Liver (tissue), 9 donors: ENCODE data around the gene DRAM2. TPM values are rescaled to one million over a fixed set of nuclear protein-coding genes. Genes with fewer than 3 reads are reported as not detected.

Experiments
- DNase-seq: peaks from one replicate; pipeline ENCODE4 v3.0.0-alpha.2; 2017; ENCODE audit warnings: low spot score
- H3K27ac ChIP-seq, 2 donors: one replicate each; pipeline ENCODE4 v1.7.0; 2013; ENCODE audit warnings: inconsistent platforms in 2 of 2, low read length in 2 of 2, control low read depth in 1 of 2, low read depth in 1 of 2, mild to moderate bottlenecking in 1 of 2
- H3K27me3 ChIP-seq, 4 donors: one replicate each; pipeline versions ENCODE4 v1.6.1 to v1.7.0; 2013; ENCODE audit warnings: low read length in 3 of 4, inconsistent platforms in 1 of 4, mild to moderate bottlenecking in 1 of 4, moderate library complexity in 1 of 4; ENCODE audit not compliant: control insufficient read depth in 4 of 4, insufficient read depth in 4 of 4
- H3K36me3 ChIP-seq, 4 donors: one replicate each; pipeline versions ENCODE4 v1.6.1 to v1.7.0; 2013; ENCODE audit warnings: low read length in 3 of 4, mild to moderate bottlenecking in 3 of 4, low read depth in 1 of 4, moderate library complexity in 1 of 4; ENCODE audit not compliant: control insufficient read depth in 4 of 4, insufficient read depth in 3 of 4
- H3K4me1 ChIP-seq, 4 donors: one replicate each; pipeline versions ENCODE4 v1.6.1 to v1.7.0; 2013; ENCODE audit warnings: low read length in 3 of 4, mild to moderate bottlenecking in 3 of 4, moderate library complexity in 1 of 4; ENCODE audit not compliant: control insufficient read depth in 4 of 4, insufficient read depth in 4 of 4
- H3K4me3 ChIP-seq, 3 donors: one replicate each; pipeline versions ENCODE4 v1.6.1 to v1.7.0; 2013; ENCODE audit warnings: low read length in 3 of 3, control low read depth in 1 of 3, low read depth in 1 of 3, mild to moderate bottlenecking in 1 of 3
- H3K9ac ChIP-seq, 2 donors: one replicate each; pipeline ENCODE4 v1.7.0; 2013; ENCODE audit warnings: low read length in 2 of 2, mild to moderate bottlenecking in 2 of 2, moderate library complexity in 2 of 2, control low read depth in 1 of 2, low read depth in 1 of 2
- H3K9me3 ChIP-seq, 4 donors: one replicate each; pipeline versions ENCODE4 v1.6.1 to v1.7.0; 2013; ENCODE audit warnings: low read length in 3 of 4; ENCODE audit not compliant: control insufficient read depth in 4 of 4
- ATF3 ChIP-seq: IDR thresholded peaks from 2 replicates; pipeline ENCODE4 v1.6.1; 2016; ENCODE audit warnings: antibody characterized with exemption
- CTCF ChIP-seq: fragments of 150-350 bp; IDR thresholded peaks from 2 replicates; pipeline ENCODE4 v1.5.1; 2017; ENCODE audit warnings: improper control_type of control experiment, low read depth, low read length; ENCODE audit not compliant: missing input control
- EGR1 ChIP-seq, 2 donors: IDR thresholded peaks; 2 replicates each; pipeline ENCODE4 v1.6.1; 2016 to 2018; ENCODE audit warnings: antibody characterized with exemption in 2 of 2, low read depth in 2 of 2
- FOXA1 ChIP-seq: IDR thresholded peaks from 2 replicates; pipeline ENCODE4 v1.6.1; 2016; ENCODE audit warnings: antibody characterized with exemption
- FOXA2 ChIP-seq: IDR thresholded peaks from 2 replicates; pipeline ENCODE4 v1.6.1; 2016; ENCODE audit warnings: antibody characterized with exemption
- GABPA ChIP-seq, 2 donors: IDR thresholded peaks in 1 of 2; conservative IDR thresholded peaks in 1 of 2; 2 replicates each; pipeline ENCODE4 v1.6.1; 2016; ENCODE audit warnings: antibody characterized with exemption in 2 of 2, mild to moderate bottlenecking in 1 of 2, moderate library complexity in 1 of 2
- HNF4A ChIP-seq, 2 donors: conservative IDR thresholded peaks; 2 replicates each; pipeline ENCODE4 v1.6.1; 2016; ENCODE audit warnings: antibody characterized with exemption in 2 of 2, mild to moderate bottlenecking in 2 of 2
- HNF4G ChIP-seq: IDR thresholded peaks from 2 replicates; pipeline ENCODE4 v1.6.1; 2016; ENCODE audit warnings: antibody characterized with exemption
- JUND ChIP-seq, 2 donors: IDR thresholded peaks; 2 replicates each; pipeline ENCODE4 v1.6.1; 2016; ENCODE audit warnings: antibody characterized with exemption in 2 of 2
- MAX ChIP-seq: IDR thresholded peaks from 2 replicates; pipeline ENCODE4 v1.6.1; 2016; ENCODE audit warnings: antibody characterized with exemption
- NR2F2 ChIP-seq: IDR thresholded peaks from 2 replicates; pipeline ENCODE4 v1.6.1; 2016; ENCODE audit warnings: antibody characterized with exemption
- RAD21 ChIP-seq, 2 donors: IDR thresholded peaks; 2 replicates each; pipeline ENCODE4 v1.6.1; 2016; ENCODE audit warnings: antibody characterized with exemption in 2 of 2, mild to moderate bottlenecking in 2 of 2
- REST ChIP-seq: IDR thresholded peaks from 2 replicates; pipeline ENCODE4 v1.6.1; 2016; ENCODE audit warnings: antibody characterized with exemption, mild to moderate bottlenecking
- RXRA ChIP-seq, 2 donors: IDR thresholded peaks; 2 replicates each; pipeline ENCODE4 v1.6.1; 2017 to 2018; ENCODE audit warnings: antibody characterized with exemption in 2 of 2, mild to moderate bottlenecking in 1 of 2
- SP1 ChIP-seq: IDR thresholded peaks from 2 replicates; pipeline ENCODE4 v1.6.1; 2018; ENCODE audit warnings: antibody characterized with exemption, mild to moderate bottlenecking
- TAF1 ChIP-seq: conservative IDR thresholded peaks from 2 replicates; pipeline ENCODE4 v1.6.1; 2016; ENCODE audit warnings: antibody characterized with exemption, mild to moderate bottlenecking
- YY1 ChIP-seq: IDR thresholded peaks from 2 replicates; pipeline ENCODE4 v1.6.1; 2016; ENCODE audit warnings: antibody characterized with exemption, mild to moderate bottlenecking
- ZBTB33 ChIP-seq: IDR thresholded peaks from 2 replicates; pipeline ENCODE4 v1.6.1; 2016; ENCODE audit warnings: antibody characterized with exemption
- whole genome bisulfite sequencing: extraction: QIAGEN DNeasy Blood & Tissue Kit; methylation state at CpG from one replicate; pipeline ENCODE4 v1.1.7; 2013; 5-methylcytosine and 5-hydroxymethylcytosine counted together
- polyA plus RNA-seq, 2 donors: library from polyadenylated mRNA; stranded (reverse) in 1 of 2; unstranded in 1 of 2; fragments of 200-250 nt in 1 of 2; fragments of >200 nt in 1 of 2; fragmentation: Nextera tagmentation in 1 of 2; extraction: Ambion mirVana in 1 of 2; gene quantifications; one replicate each; pipeline versions ENCODE4 v1.2.1 to v1.2.3, GENCODE V29; 2013 to 2015
- total RNA-seq, 2 donors: library from RNA; depleted of rRNA; stranded (reverse); fragments of >200 nt; gene quantifications; one replicate each; pipeline ENCODE4 v1.2.3, GENCODE V29; 2014
- donor health status: healthy.
- donor health status: healthy.
- donor health status: healthy.
- donor health status: healthy.
- donor health status: healthy.

The DRAM2 gene
- total and polyA plus RNA-seq, 4 donors: 15.7 to 33.9 (median 19.8) TPM

- no peak for TF ChIP-seq HNF4A (conservative IDR thresholded peaks at IDR 0.05)
- no peak for TF ChIP-seq SP1
- no peak for TF ChIP-seq ZBTB33
- no peak for TF ChIP-seq EGR1 (IDR thresholded peaks at IDR 0.05; ENCODE audit: low read depth in 2 of 2)
- TF ChIP-seq FOXA2: no peak
- no peak for TF ChIP-seq YY1
- TF ChIP-seq RAD21 (IDR thresholded peaks at IDR 0.05): no peak
- no peak for TF ChIP-seq HNF4G
- TF ChIP-seq REST: no peak
- TF ChIP-seq CTCF: no peak
- TF ChIP-seq GABPA (IDR thresholded peaks at IDR 0.05 in 1 of 2, conservative IDR thresholded peaks at IDR 0.05 in 1 of 2): no peak
- TF ChIP-seq TAF1: no peak
- TF ChIP-seq ATF3: no peak
- TF ChIP-seq JUND (IDR thresholded peaks at IDR 0.05): no peak
- TF ChIP-seq RXRA (IDR thresholded peaks at IDR 0.05): no peak
- TF ChIP-seq FOXA1: no peak
- no peak for TF ChIP-seq NR2F2
- TF ChIP-seq MAX: no peak
- no peaks in the 10 kb centered on the region for H3K27me3 ChIP-seq
- H3K36me3 ChIP-seq: peaks cover 1 to 37% (median 15%) of the 10 kb centered on the region in 4 donors
- WGBS: 91% methylated on average over 4 of the region's 4 CpGs
- H3K4me3 ChIP-seq: no peak overlapping the region
- H3K27ac ChIP-seq: no peak overlapping the region
- no peaks in the 10 kb centered on the region for H3K9me3 ChIP-seq
- peaks cover 0 to 4% (median 1%) of the 10 kb centered on the region in 4 donors for H3K4me1 ChIP-seq
- no peak for DNase-seq
- no peak overlapping the region for H3K9ac ChIP-seq
Measured at GRCh38 chr1:111163363-111163762, 23.5 kb upstream of the DRAM2 start.
